ENCODE data around the gene RRP36.

GRCh38 chr6:42979523-42980177 is 41.8 kb upstream of the RRP36 start:
- TF ChIP-seq, protein P1, sequence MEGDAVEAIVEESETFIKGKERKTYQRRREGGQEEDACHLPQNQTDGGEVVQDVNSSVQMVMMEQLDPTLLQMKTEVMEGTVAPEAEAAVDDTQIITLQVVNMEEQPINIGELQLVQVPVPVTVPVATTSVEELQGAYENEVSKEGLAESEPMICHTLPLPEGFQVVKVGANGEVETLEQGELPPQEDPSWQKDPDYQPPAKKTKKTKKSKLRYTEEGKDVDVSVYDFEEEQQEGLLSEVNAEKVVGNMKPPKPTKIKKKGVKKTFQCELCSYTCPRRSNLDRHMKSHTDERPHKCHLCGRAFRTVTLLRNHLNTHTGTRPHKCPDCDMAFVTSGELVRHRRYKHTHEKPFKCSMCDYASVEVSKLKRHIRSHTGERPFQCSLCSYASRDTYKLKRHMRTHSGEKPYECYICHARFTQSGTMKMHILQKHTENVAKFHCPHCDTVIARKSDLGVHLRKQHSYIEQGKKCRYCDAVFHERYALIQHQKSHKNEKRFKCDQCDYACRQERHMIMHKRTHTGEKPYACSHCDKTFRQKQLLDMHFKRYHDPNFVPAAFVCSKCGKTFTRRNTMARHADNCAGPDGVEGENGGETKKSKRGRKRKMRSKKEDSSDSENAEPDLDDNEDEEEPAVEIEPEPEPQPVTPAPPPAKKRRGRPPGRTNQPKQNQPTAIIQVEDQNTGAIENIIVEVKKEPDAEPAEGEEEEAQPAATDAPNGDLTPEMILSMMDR (IDR thresholded peaks at IDR 0.05; ENCODE audit: control extremely low read depth in 1 of 3, insufficient read depth in 1 of 3, low read depth in 1 of 3, low read length in 3 of 3): no peak
- TF ChIP-seq POLR2A (IDR thresholded peaks at IDR 0.05; ENCODE audit: control extremely low read depth in 1 of 2, low read depth in 2 of 2, low read length in 2 of 2) (no peak), POLR2AphosphoS5 (IDR thresholded peaks at IDR 0.05; ENCODE audit: low read depth, low read length) (no peak), JUN (IDR thresholded peaks at IDR 0.05; ENCODE audit: low read depth, low read length) (no peak), SIX5 (IDR thresholded peaks at IDR 0.05; ENCODE audit: low read depth, low read length) (no peak), ZNF274 (IDR thresholded peaks at IDR 0.05; ENCODE audit: borderline replicate concordance, extremely low read depth, low read length) (no peak), EP300 (IDR thresholded peaks at IDR 0.05; ENCODE audit: borderline replicate concordance in 1 of 2, low read depth in 2 of 2, low read length in 2 of 2) (no peak), ASH2L (IDR thresholded peaks at IDR 0.05; ENCODE audit: low read length) (no peak), CHD2 (IDR thresholded peaks at IDR 0.05; ENCODE audit: low read length) (no peak), MAX (IDR thresholded peaks at IDR 0.05) (no peak), HDAC2 (IDR thresholded peaks at IDR 0.05; ENCODE audit: borderline replicate concordance in 1 of 2, low read depth in 2 of 2, low read length in 2 of 2) (no peak), BRCA1 (IDR thresholded peaks at IDR 0.05; ENCODE audit: low read depth, low read length) (no peak), RFX5 (IDR thresholded peaks at IDR 0.05; ENCODE audit: borderline replicate concordance, low read depth, low read length) (no peak), KDM5A (IDR thresholded peaks at IDR 0.05; ENCODE audit: low read length) (no peak)
